ENCODE data around the gene ERC2.
"Not testable (repeated sequence)": the region's sequence is repeated elsewhere in the genome, so short reads cannot be mapped to it uniquely, and the experiment has no call there.

Gene ERC2

DNA sequence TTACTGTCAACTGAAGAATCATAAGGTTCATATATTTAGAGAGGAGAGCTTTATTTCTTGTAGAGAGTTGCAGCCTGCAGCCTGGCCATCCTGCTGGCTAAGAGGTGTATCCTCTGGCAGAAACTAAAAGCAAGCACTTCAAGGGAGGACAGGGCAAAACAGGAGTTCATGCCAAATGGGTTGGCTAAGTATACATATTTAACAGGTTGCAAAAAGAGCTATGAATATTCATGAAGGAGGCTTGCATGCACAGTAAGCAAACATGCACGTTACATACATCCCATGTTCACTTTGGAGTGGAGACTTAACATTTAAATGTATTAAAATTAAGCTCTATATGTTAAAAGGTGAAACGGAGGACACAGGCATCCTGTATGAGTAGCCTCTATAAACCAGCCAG, 354.4 kb downstream of the ERC2 start:
- FAIRE-seq: no peak

DNA sequence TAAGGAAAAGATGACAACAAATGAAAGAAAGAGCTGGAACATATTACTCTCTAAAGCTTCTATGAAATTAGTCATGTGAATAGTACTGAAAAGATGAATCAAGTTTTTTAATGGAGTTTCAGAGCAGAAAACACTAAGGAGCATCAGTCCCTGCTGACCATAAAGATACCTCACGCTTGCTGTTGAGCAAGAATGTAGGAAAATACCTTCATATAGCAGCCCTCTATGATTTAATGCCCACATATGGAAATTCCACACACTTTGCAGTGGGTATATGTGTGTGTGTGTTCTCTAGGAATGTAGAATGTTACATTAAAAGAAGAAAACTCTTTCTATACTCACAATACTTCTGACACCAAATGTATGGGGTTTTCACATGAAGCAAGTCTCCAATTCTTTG, 355.0 kb downstream of the ERC2 start:
- FAIRE-seq: no peak

- FAIRE-seq: no peak
Observed at GRCh38 chr3:56111606-56112304, 356.5 kb downstream of the ERC2 start.

DNA sequence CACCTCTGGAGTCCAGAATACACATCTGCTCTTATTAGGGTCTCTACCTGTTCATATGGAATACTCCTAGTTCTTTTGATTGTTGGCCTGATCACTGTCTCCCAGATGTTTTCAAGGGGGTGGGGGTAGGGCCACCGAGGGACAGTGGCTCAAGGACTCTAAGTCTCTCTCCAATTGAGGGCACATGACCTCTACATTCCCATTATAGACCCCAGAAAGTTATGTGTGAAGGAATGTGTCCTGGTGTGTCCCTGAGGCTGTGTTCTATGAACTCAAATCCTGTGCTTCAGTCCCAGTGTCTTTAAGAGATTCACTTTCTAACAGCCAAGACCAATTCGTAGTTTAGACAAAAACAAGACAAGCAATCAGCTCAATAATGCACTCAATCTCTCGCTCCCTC, 357.4 kb downstream of the ERC2 start:
- no peak for FAIRE-seq

- no peak for FAIRE-seq
Observed at GRCh38 chr3:56107157-56107556, 361.1 kb downstream of the ERC2 start.

GRCh38 chr3:56102032-56102431, 366.2 kb downstream of the ERC2 start:
- FAIRE-seq: no peak

GRCh38 chr3:56101576-56101975, 366.7 kb downstream of the ERC2 start:
- no peak for FAIRE-seq

DNA sequence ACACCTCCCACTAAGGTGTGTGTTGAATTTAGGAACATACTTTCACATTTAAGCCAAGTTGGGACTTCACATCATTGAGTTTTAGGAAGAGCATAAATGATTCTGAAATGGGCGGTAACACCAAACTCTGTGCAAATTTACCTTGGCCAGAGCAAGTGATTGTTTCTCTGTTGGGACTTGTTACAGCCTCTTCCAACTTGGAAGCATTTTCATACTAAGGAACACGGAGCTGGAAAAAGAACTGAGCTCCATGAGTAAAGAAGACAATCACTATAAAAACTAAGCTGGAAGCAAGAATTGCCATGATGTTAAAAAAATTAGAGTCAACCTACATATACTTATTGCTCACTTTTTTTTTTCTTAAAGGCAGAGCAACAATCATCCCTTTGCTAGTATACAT, 371.3 kb downstream of the ERC2 start:
- no peak for FAIRE-seq

GRCh38 chr3:56094170-56094569, 374.1 kb downstream of the ERC2 start:
- no peak for FAIRE-seq

GRCh38 chr3:56089739-56090138, 378.5 kb downstream of the ERC2 start:
- FAIRE-seq: no peak

DNA sequence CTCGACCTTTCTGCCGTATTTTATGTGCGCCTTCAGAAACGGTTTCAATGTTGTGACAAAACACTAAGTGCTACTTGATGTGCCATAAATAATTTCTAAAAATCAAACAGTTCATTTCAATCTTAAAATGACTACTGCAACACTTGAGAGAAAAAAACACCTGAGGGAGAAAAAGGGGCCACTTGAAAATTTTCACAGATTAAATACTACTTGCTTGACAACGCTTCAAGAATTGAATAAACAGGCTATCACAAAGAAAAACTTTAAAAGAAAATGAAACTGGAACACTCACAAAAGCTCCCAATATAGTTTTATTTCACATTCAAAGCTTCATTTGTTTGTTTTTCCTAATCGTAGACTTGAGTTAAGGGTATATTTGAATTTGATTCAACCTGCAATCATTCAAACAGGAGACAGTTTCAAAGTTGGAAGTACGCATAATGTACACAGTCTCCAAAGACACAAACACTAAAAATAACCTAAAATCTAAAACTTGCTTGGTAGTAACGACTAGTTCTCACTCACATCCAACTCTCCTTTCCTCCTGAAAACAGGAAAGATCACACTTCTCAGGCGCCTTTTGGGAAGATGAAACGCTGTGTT, 380.7 kb downstream of the ERC2 start:
- no peak for FAIRE-seq

- no peak for FAIRE-seq
Observed at GRCh38 chr3:56086355-56086754, 381.9 kb downstream of the ERC2 start.

DNA sequence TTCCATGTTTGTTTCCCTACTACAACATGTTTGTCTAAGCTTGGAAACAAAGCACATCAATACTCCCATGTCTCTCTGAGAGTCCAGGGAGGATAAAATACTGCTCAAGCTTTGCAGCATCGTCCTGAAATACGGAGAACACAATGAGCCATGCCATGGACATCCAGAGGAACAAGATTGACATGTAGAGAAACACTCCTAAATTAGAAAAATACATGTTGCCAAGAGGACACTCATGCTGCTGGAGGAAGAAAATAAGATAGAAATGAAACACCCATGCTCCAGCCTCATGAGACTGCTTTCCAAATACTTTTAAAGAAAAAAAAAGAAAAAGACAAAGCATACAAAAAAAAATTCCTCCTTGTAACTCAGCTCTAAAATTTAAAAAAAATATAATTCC, 387.0 kb downstream of the ERC2 start:
- FAIRE-seq: no peak

- FAIRE-seq: no peak
Observed at GRCh38 chr3:56076746-56077145, 391.5 kb downstream of the ERC2 start.

GRCh38 chr3:56075089-56075488, 393.2 kb downstream of the ERC2 start:
- no peak for FAIRE-seq

GRCh38 chr3:56069766-56070165, 398.5 kb downstream of the ERC2 start:
- no peak for FAIRE-seq

DNA sequence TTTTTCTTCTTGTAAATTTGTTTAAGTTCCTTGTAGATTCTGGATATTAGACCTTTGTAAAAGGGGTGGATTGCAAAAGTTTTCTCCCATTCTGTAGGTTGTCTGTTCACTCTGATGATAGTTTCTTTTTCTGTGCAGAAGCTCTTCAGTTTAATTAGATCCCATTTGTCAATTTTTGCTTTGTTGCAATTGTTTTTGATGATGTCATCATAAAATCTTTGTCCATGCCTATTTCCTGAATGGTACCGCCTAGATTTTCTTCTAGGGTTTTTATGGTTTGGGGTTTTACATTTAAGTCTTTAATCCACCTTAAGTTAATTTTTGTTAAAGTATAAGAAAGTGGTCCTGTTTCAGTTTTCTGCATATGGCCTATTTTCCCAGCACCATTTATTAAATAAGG, 401.9 kb downstream of the ERC2 start:
- FAIRE-seq: not testable (repeated sequence)

DNA sequence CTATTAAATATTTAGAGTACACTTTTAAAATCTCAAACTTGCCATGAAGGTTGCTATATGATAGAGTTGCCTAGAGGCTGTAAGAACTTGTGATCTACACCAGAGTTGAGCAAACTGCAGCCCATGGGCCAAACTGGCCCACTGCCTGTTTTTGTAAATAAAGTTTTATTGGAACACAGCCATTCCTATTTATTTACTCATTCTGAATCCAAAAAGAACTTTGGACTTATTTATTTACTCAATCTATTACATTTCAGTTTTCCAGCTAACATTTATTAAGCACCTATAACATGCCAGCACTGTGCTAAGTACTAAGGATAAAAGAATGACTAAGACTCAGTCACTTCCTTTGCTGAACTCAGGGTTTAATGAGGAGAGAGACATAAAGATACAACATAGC, 403.6 kb downstream of the ERC2 start:
- FAIRE-seq: no peak

- FAIRE-seq: no peak
Observed at GRCh38 chr3:56061279-56061626, 407.0 kb downstream of the ERC2 start.

DNA sequence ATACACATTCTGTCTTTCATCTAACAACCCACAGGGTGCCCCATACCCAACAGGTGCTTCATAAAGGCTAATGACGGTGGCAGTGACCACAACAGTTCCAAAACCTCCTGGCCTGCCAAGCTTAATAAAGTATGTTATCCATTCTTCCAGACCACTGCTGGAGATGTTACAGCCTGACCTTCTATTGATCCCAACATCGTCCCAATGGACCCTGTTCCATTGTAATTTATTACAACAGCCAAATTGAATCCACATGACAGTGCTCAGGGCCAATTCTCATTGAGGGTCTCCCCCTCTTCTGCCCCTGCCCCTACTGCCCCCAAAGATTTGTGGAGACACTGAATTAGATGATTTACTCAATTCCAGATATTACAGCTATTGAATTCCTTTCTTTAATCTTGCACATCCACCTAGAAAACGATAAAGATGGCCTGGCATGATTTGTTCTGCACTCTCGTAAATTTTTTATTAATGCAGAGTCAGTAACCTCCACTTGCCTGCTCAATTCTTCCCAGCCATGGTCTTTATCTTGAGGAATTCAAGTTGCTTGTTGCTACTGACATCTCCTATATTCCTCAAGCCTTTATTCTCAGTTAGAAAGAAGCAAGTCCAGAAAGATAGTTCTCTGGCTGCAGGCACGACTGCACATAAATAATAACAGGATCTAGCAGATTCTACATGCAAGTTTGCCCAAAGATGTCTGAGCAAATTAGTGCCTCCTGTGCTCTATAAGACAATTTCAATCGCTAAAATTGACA, 407.6 kb downstream of the ERC2 start:
- no peak for FAIRE-seq

DNA sequence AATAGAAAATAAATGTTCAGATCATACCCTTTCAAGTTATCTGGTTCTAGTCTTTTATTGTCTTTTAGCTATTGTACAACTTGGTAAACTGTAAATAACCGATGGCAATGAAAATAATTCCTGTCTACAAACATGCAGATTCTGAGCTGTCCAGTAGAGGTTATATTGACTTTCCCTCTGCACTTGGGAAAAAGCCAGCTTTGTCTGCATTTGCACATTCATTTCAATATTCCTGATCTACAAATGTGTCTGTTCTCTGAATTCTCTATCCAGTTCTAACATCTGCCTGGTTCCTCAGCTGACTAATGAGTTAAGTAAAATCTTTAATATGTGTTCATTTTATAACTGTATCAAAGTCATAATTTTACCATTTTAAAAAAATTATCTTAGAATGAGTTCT, 408.5 kb downstream of the ERC2 start:
- FAIRE-seq: no peak

GRCh38 chr3:56055951-56056350, 412.3 kb downstream of the ERC2 start:
- FAIRE-seq: no peak

GRCh38 chr3:56055546-56055945, 412.7 kb downstream of the ERC2 start:
- no peak for FAIRE-seq

GRCh38 chr3:56054844-56055243, 413.4 kb downstream of the ERC2 start:
- no peak for FAIRE-seq

Data from TTC549 (cell line).